GM10248 (cell line): ENCODE data around the gene POFUT1.
"Not testable (repeated sequence)": the region's sequence is repeated elsewhere in the genome, so short reads cannot be mapped to it uniquely, and the experiment has no call there.

Experiments
- CTCF ChIA-PET: fragments of 300-600 bp; sonication (Branson Sonifier 250); formaldehyde crosslinking; extraction: SDS; loops from one replicate; lab custom pipeline; 2021; ENCODE audit warnings: antibody characterized with exemption; lab: Yijun Ruan, JAX
- POLR2A ChIA-PET: fragments of 350-650 bp; sonication (Branson Sonifier 250); formaldehyde crosslinking; extraction: SDS; loops from one replicate; lab custom pipeline; 2020; ENCODE audit warnings: antibody characterized with exemption; lab: Yijun Ruan, JAX
- DNase-seq: peaks from one replicate; pipeline ENCODE4 v3.0.0; 2012; ENCODE audit errors: extremely low spot score
- CTCF ChIP-seq: IDR thresholded peaks from 2 replicates; pipeline ENCODE4 v1.5.1; 2012; ENCODE audit warnings: mild to moderate bottlenecking, low read depth; ENCODE audit errors: extremely low read depth, missing control alignments, control extremely low read depth

Gene POFUT1

GRCh38 chr20:32193996-32194395, 13.7 kb upstream of the POFUT1 start:
- no peak for TF ChIP-seq CTCF
- DNase-seq, result no peak
- ChIA-PET POLR2A (no interaction called here), CTCF (no interaction called here)

- ChIA-PET CTCF (interaction anchor here (1.7 kb wide), 1 partner anchor 10 kb away, joined by 4 read pairs; no protein-coding TSS in a partner anchor), POLR2A (no interaction called here)
- no peak for TF ChIP-seq CTCF
- DNase-seq, result no peak
These were observed 12.1 kb upstream of the POFUT1 start for GRCh38 chr20:32195581-32195980.

- CTCF ChIA-PET, result interaction anchor here (1.7 kb wide), 1 partner anchor 9 kb away, joined by 4 read pairs; no protein-coding TSS in a partner anchor
- DNase-seq, POLR2A ChIA-PET: not testable (repeated sequence)
These were observed 11.1 kb upstream of the POFUT1 start for GRCh38 chr20:32196613-32197012.

- POLR2A ChIA-PET, CTCF ChIA-PET: not testable (repeated sequence)
These were observed 10.5 kb upstream of the POFUT1 start for GRCh38 chr20:32197136-32197535.

GRCh38 chr20:32199006-32199405, 8.7 kb upstream of the POFUT1 start:
- no peak for DNase-seq
- no peak for TF ChIP-seq CTCF
- CTCF ChIA-PET, result interaction anchor here (0.8 kb wide), 1 partner anchor 64 kb away, joined by 3 read pairs; no protein-coding TSS in a partner anchor
- POLR2A ChIA-PET, result interaction anchor here (0.6 kb wide), 1 partner anchor 301 kb away, joined by 6 read pairs; no protein-coding TSS in a partner anchor

More at GRCh38 chr20:32197136-32197535, 10.5 kb upstream of the POFUT1 start:
- not testable (repeated sequence) for DNase-seq

- no peak for DNase-seq
- no peak for TF ChIP-seq CTCF
- CTCF ChIA-PET, result interaction anchor here (1.3 kb wide), 1 partner anchor 165 kb away, joined by 3 read pairs; no protein-coding TSS in a partner anchor
- POLR2A ChIA-PET, result no interaction called here
These were observed 6.2 kb upstream of the POFUT1 start for GRCh38 chr20:32201296-32201976.

GRCh38 chr20:32201977-32202363, 5.7 kb upstream of the POFUT1 start:
- no peak for DNase-seq
- TF ChIP-seq CTCF, result no peak
- POLR2A ChIA-PET, result no interaction called here
- CTCF ChIA-PET, result interaction anchor here (1.3 kb wide), 1 partner anchor 165 kb away, joined by 3 read pairs; no protein-coding TSS in a partner anchor
